ENCODE measurements around the gene RUBCNL.
"Not testable (repeated sequence)": the region's sequence is repeated elsewhere in the genome, so short reads cannot be mapped to it uniquely, and the experiment has no call there.

RUBCNL gene, protein sequence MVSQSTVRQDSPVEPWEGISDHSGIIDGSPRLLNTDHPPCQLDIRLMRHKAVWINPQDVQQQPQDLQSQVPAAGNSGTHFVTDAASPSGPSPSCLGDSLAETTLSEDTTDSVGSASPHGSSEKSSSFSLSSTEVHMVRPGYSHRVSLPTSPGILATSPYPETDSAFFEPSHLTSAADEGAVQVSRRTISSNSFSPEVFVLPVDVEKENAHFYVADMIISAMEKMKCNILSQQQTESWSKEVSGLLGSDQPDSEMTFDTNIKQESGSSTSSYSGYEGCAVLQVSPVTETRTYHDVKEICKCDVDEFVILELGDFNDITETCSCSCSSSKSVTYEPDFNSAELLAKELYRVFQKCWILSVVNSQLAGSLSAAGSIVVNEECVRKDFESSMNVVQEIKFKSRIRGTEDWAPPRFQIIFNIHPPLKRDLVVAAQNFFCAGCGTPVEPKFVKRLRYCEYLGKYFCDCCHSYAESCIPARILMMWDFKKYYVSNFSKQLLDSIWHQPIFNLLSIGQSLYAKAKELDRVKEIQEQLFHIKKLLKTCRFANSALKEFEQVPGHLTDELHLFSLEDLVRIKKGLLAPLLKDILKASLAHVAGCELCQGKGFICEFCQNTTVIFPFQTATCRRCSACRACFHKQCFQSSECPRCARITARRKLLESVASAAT

DNA sequence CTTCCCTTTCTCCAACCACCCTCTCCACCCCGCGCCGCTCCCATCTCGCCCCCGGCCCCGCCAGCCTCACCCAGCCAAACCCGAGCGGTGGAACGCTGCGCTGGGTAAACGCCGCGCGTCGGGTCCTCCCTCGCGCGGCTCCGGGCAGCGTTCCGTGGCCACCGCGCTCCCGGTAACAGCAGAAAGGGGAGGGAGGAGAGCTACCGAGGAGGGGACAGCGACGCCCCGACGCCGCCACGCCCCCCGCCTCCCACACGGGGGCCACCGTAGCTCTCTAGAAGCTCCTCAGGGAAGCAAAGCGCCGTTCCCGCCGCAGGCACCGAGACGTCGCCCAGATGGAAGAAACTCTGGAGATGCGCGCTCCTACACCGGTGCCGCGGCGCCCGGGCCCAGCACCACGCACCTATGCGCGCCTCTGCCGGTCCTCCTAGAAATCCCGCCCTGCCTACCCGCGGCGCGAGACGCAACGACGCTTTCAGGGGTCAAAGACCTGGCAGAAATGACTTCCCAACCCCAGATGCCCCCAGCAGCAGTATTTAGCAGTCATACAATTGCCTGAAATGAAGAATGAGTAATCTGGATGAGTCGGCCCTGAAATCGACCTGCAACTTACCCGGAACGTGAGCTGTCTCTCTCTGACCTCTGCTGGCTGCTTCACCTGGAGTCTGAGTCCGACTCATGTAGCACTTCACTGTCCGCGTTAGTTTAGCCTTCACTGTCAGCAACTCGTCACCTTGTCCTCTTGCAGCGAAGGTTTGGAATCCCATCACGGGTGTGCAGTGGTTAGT is at the start of gene RUBCNL:
TSS of gene RUBCNL (minus strand) at position 189 of the 788 bp plus-strand sequence. CDS start 14,777 bp downstream, outside the sequence.
- DNase-seq (ENCODE audit: low read depth): no peak
- peak within 1 kb of the TSS; percentile 33 for H3K4me3 ChIP-seq (ENCODE audit: low read depth, low read length)

DNA sequence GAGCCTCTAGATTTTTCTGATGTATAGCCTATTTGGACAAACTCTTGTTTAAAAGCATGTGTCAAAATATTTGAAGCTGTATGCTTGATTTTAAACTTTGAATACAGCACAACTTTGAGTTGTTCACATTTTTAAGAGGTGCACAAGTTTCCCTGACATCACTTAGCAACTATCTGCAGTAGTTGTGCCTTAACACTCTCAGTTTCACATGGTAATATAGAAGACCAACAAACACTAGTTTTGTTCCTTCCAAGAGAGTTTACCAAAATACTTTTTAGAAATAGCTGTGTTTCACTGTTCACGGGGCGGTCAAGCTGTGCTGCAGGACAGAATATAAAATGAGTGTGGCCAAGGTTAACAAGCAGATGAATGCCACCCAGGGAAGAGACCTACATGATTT is 42.5 kb upstream of the RUBCNL start:
- not testable (repeated sequence) for DNase-seq (ENCODE audit: low read depth); H3K4me3 ChIP-seq (ENCODE audit: low read depth, low read length)

More for the DNA sequence above, at the start of gene RUBCNL:
- TF ChIP-seq, protein P1, sequence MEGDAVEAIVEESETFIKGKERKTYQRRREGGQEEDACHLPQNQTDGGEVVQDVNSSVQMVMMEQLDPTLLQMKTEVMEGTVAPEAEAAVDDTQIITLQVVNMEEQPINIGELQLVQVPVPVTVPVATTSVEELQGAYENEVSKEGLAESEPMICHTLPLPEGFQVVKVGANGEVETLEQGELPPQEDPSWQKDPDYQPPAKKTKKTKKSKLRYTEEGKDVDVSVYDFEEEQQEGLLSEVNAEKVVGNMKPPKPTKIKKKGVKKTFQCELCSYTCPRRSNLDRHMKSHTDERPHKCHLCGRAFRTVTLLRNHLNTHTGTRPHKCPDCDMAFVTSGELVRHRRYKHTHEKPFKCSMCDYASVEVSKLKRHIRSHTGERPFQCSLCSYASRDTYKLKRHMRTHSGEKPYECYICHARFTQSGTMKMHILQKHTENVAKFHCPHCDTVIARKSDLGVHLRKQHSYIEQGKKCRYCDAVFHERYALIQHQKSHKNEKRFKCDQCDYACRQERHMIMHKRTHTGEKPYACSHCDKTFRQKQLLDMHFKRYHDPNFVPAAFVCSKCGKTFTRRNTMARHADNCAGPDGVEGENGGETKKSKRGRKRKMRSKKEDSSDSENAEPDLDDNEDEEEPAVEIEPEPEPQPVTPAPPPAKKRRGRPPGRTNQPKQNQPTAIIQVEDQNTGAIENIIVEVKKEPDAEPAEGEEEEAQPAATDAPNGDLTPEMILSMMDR (conservative IDR thresholded peaks at IDR 0.05; ENCODE audit: low read depth, low read length): no peak

DNA sequence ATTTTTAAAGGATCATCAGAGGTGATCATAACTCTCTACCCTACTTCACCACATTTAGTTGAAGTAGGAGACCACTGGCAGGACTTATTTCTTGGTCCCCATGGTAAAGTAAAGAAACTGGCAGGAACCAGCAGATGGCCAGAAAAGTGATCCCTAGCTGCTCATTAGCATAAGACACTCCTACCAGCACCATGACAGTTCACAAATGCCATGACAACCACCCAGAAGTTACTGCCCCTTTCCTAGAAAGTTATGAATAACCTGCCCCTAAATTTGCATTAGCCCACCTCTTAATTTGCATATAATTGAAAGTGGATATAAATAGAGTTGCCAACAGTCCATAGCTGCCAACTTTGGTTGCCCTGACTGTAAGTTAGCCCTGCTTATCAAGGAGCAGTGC is 18.4 kb upstream of the RUBCNL start:
- H3K4me3 ChIP-seq (ENCODE audit: low read depth, low read length): no peak overlapping the region
- TF ChIP-seq, protein P1 (conservative IDR thresholded peaks at IDR 0.05; ENCODE audit: low read depth, low read length): no peak
- DNase-seq (ENCODE audit: low read depth): no peak

DNA sequence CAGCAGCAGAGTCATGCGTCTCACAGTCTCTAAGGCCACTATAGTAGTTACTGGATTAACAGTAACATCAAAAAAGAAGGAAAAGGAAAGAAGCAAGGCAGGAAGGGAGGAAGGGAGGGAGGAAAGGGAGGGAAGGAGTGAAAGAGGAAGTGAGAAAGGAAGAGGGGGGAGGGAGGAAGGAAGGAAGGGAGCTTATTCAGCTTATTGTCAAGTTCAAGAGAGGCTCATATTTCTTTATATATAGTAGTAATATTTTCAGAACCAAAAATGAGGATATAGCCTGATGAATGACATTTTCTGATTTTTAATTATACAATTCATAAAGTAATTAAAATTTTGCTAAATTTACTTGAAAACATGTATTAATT is 17.7 kb upstream of the RUBCNL start:
- no peak overlapping the region for H3K4me3 ChIP-seq (ENCODE audit: low read depth, low read length)
- no peak for DNase-seq (ENCODE audit: low read depth)
- TF ChIP-seq, protein P1 (conservative IDR thresholded peaks at IDR 0.05; ENCODE audit: low read depth, low read length): no peak

DNA sequence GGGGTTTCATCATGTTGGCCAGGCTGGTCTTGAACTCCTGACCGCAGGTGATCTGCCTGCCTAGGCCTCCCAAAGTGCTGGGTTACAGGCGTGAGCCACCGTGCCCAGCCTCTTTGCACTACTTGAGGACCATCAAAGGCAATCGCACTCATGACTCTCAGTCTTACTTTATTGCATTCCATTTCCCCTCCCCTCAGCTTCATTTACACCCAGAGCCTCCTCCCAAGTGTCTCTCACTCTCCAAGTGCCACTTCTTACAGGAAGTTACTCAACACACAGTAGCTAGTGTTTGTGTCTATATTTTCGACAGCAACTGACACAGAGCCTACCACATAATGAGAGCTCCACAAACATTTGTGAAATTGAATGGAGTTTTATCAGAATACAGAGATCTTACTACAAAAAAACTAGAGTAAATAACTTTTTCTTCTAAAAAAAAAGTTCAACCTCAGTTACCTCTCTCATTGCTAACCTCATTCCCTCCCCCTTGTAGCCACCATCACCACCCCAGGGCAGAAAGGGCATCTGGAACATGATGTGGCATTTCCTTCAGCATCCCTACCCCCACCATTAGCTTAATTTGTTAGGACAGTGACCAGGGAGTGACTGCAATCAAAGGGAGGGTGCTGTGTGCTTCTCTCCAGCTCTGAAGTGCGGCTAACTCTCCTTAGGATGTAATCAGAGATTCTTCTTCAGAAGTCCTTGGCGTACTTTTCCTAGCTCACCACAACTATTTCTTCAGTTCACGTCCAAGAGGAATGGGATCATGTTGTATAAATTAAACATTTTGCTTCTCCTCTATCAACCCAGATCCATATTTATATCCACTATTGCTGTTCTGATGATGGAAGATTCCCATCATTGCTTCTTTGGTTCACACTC is 17.0 kb upstream of the RUBCNL start:
- no peak overlapping the region for H3K4me3 ChIP-seq (ENCODE audit: low read depth, low read length)
- TF ChIP-seq, protein P1 (conservative IDR thresholded peaks at IDR 0.05; ENCODE audit: low read depth, low read length): no peak
- DNase-seq (ENCODE audit: low read depth): no peak

DNA sequence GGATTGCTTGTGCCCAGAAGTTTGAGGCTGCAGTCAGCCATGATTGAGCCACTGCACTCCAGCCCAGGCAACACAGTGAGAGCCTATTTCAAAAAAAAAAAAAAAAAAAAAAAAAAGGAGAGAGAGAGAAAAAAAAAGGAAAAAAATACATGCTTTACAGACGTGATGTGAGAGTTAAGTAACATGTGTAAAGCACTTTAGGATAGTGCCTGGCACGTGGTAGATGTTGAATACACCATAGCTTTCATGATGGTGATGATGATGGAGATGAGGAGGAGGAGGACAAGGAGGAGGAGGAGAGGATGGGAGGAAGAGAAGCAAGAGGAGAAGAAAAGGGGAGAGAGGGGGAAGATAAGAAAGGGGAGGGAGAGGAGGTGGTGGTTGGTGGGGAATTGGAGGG is 15.1 kb upstream of the RUBCNL start:
- DNase-seq (ENCODE audit: low read depth): no peak
- H3K4me3 ChIP-seq (ENCODE audit: low read depth, low read length): no peak overlapping the region
- TF ChIP-seq, protein P1 (conservative IDR thresholded peaks at IDR 0.05; ENCODE audit: low read depth, low read length): no peak

All from choroid plexus epithelial cell (primary cell).